Activated naive CD4-positive, alpha-beta T cell treated with anti-CD3 and anti-CD28 coated beads, Interleukin-2, amount 50 U/mL, for 16 hours (primary cell): Measurements from ENCODE around the gene GLT1D1.

Experiments
- DNase-seq: peaks from one replicate; pipeline ENCODE4 v3.0.0-alpha.2; 2020

GLT1D1 gene

GRCh38 chr12:128916425-128916824 lies 63.1 kb downstream of the GLT1D1 start:
- DNase-seq: no peak

DNA sequence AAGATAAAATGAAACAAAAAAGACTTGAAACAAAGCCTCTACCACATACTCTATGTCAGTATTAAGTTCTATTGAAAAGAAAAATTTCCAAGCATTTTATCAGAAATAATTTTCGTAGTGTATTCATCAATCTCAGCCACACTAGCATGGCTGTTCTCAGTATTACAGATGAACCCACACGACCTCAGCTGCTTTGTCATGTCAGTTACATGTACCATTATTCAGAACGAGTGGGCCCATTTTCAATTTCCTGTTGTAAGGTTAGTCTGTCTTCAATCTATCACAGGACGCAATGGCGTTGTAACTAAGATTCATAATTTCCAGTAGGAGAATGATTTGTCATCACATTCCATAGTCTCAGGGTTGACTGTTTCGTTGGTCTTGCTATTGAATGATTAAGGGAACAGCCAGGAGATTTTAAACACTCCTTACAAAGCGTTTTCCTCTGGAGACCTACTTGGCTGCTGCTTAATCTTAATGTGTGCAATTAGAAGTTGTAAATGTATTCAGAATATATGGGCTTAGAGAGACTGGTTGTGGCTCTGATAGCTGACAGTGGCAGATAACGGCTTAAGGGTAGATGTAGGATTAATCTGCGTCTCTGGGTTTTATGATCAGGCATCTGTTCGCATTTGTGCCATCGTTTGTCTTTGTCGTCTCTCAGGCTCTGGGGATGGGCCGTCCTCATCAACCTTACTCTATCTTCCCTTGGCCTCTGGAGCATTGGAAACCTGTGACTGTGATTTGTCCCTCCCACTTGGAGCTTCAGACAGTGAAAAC lies 65.4 kb downstream of the GLT1D1 start:
- no peak for DNase-seq

GRCh38 chr12:128920468-128920867 lies 67.2 kb downstream of the GLT1D1 start:
- DNase-seq: no peak

DNA sequence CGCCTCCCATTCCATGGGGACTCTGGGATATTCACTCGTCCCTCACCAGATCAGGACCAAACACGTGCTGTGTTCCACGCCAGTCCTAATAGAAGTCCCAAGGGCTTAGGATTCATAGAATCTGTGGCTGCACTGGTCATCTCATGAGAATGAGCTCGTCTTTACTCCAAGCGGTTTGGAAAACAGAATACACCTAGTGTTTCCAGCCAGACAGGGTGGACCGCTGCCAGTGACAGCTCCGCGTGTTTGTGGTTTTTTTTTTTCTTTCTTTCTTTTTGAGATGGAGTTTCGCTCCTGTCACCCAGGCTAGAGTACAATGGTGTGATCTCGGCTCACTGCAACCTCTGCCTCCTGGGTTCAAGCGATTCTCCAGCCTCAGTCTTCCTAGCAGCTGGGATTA lies 75.1 kb downstream of the GLT1D1 start:
- no peak for DNase-seq

DNA sequence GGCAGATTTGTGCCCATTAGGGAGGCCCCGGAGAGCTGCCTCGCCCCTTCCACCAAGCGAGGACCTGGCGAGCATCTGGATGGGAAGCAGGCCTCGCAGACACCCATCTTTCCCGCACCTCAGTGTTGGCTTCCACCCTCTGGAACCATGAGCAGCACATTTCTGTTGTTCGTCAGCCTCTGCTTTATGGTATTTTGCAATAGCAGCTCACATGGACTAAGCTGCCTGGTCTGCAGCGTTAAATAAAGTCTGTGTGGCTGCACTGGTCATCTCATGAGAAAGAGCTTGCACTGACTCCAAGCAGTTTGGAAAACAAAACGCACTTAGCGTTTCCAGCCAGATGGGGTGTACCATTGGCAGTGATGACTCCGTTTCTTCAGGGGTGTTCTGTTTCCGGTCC lies 75.8 kb downstream of the GLT1D1 start:
- no peak for DNase-seq

DNA sequence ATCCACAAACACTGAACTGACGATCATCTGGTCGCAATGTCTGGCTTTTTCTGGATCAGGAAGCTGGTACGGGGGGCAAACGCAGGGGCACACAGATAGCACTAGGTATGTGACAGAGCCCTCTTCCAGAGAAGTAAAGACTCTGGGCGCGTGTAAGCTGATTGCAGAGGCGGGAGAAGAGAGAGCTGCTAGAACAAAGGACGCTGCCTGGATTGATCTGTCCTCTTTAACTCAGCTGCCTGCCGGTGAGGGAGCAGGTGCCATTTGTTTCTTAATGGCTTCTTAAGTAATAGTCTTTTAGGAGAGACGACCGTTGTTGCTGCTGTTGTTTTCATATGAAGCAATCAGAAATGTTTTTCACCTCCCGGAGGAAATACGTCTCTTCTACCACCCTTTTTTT lies 77.3 kb downstream of the GLT1D1 start:
- no peak for DNase-seq

- no peak for DNase-seq
Observed at GRCh38 chr12:128932521-128932920, 79.2 kb downstream of the GLT1D1 start.

DNA sequence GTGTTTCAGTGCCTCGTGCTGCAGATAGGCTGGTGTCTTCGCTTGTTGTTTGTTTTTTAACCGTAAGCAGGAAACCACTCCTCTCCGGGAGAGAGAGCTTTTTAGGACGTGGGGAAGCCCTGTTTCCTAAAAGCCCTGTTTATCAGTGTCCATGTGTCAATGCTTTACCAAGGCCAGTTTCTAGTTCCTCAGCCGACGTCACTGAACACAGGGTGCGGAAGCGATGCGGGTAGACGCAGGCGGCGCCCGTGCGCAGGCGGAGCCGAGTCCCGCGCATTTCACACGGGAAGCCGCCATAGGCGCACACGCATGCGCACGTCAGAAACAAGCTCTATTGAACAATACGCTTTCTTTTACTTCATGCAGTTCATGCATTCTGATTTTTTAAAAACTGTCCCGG lies 79.8 kb downstream of the GLT1D1 start:
- no peak for DNase-seq

GRCh38 chr12:128933926-128934325 lies 80.6 kb downstream of the GLT1D1 start:
- no peak for DNase-seq

GRCh38 chr12:128938886-128939285 lies 85.6 kb downstream of the GLT1D1 start:
- DNase-seq: no peak

GRCh38 chr12:128940090-128940888 lies 87.0 kb downstream of the GLT1D1 start:
- DNase-seq: no peak

GRCh38 chr12:128940974-128941373 lies 87.7 kb downstream of the GLT1D1 start:
- DNase-seq: no peak

- DNase-seq: no peak
Observed at GRCh38 chr12:128942960-128943477, 89.7 kb downstream of the GLT1D1 start.

DNA sequence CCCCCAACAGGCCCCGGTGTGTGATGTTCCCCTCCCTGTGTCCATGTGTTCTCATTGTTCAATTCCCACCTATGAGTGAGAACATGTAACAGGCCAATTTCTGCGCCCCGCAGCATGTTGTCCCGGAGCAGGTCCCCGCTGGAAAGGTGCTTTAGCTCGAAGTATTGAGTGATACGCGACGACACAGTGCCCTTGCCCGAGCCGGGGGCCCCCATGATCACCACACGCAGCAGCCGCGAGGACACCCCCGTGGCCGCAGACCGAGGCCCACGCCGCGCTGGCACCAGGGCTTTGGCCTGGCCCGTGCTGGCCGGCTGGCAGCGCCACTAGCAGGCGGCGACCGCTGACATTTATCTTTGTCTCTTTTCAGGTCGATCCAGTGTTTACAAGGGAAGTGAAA lies 91.7 kb downstream of the GLT1D1 start:
- no peak for DNase-seq

GRCh38 chr12:128947209-128947608 lies 93.9 kb downstream of the GLT1D1 start:
- no peak for DNase-seq

DNA sequence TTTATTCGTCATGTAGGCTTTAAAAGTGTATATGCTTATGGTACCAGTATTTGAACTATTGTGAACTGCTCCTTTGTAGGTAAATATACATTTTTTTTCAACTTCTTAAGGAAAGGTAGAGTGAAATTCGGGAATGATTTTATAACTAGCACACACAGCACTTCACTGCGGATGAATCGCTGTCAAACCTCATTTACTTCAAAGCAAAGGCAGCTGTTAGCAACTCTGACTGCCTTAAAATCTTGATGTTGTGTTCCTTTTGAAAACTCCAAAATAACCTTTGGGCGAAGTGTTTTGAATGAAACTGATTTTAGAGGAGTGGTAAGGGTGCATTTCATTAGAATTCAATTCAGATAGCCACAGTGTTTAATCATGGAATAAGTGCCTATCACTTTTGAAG lies 95.8 kb downstream of the GLT1D1 start:
- DNase-seq: no peak

- DNase-seq: no peak
Observed at GRCh38 chr12:128951448-128951847, 98.2 kb downstream of the GLT1D1 start.

GRCh38 chr12:128956755-128957154 lies 103.5 kb downstream of the GLT1D1 start:
- DNase-seq: no peak

DNA sequence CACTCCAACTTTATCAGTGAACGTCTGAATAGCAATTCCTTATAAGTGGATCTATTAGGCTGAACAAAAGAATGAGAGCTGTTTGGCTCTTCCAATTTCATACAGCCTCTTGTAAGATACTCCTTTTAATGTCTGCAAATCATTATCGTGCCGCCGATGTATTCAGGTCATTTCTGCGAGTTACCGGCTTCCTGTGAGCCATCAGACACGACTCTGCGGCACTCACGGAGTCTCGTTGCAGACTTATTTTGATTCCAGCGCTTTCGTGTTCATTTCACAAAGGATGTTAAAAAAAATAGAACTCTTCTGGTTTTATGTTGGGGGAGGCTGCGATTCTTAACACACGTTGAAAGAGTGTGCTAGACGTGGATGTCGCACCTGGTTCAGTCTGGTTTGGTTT lies 106.6 kb downstream of the GLT1D1 start:
- no peak for DNase-seq

- DNase-seq: no peak
Observed at GRCh38 chr12:128961308-128961902, 108.1 kb downstream of the GLT1D1 start.

GRCh38 chr12:128961957-128962356 lies 108.7 kb downstream of the GLT1D1 start:
- no peak for DNase-seq

- DNase-seq: no peak
Observed at GRCh38 chr12:128966203-128966810, 113.0 kb downstream of the GLT1D1 start.

DNA sequence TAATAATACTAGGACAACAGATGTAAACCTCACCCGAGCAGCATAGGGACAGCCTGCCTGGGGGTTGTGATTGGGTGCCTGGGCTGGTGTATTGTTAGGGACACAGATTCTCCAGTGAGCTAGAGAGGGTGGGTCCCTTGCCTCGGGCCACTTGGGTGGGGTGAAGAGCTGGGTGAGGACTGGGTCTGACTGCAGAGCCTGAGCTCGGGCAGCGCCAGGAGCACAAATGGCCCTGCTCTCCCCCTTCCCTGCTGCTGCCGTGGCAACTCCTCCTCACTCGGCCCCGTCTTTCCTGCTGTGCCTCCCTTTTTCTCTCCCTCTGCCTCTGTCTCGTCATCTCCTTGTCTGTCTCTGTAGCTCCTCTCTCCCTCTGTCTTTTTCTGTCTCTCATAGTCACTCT lies 115.4 kb downstream of the GLT1D1 start:
- DNase-seq: no peak
